AG04449 (cell line): ENCODE data around the gene SUMF2.
"Not testable (repeated sequence)": the region's sequence is repeated elsewhere in the genome, so short reads cannot be mapped to it uniquely, and the experiment has no call there.

Source experiments
- CTCF ChIA-PET: fragments of 350-600 bp; formaldehyde crosslinking; extraction: SDS; loops from one replicate; lab custom pipeline; 2021; ENCODE audit warnings: antibody characterized with exemption; lab: Yijun Ruan, JAX
- POLR2A ChIA-PET: fragments of 400-600, 350-600 bp; formaldehyde crosslinking; extraction: SDS; loops from one replicate; lab custom pipeline; 2020; ENCODE audit warnings: antibody characterized with exemption, inconsistent platforms; lab: Yijun Ruan, JAX
- DNase-seq: peaks from one replicate; pipeline ENCODE4 v3.0.0-alpha.2; 2010; ENCODE audit warnings: low read depth, low spot score
- H3K4me3 ChIP-seq: 2 replicates; pipeline ENCODE4 v1.5.1; 2011; ENCODE audit warnings: low read depth, mild to moderate bottlenecking, control low read depth, low read length
- CTCF ChIP-seq: IDR thresholded peaks from one replicate; pipeline ENCODE4 v1.5.1; 2011; ENCODE audit warnings: mild to moderate bottlenecking, moderate library complexity, low read length, control low read depth, inconsistent platforms; ENCODE audit not compliant: insufficient read depth; ENCODE audit errors: missing control alignments

The SUMF2 gene

GRCh38 chr7:56063882-56064625 lies at the start of gene SUMF2:
Gene SUMF2, plus strand, starts transcription at chr7:56064286. Its CDS starts 26 bp downstream, at chr7:56064312.
- ChIA-PET POLR2A (interaction anchor here (1.9 to 2.9 kb wide), 2 partner anchors 10 to 13 kb away, joined by 8 to 18 read pairs; partner anchors contain the start of genes CCT6A and PSPH), CTCF (interaction anchor here (0.6 to 2.7 kb wide), 10 partner anchors 9 to 100 kb away, joined by 3 to 31 read pairs (median 4); partner anchors contain the start of gene NIPSNAP2)
- DNase-seq: no peak
- peak within 1 kb of the TSS; percentile 96 for H3K4me3 ChIP-seq
- TF ChIP-seq CTCF: peak; percentile 19

- POLR2A ChIA-PET, DNase-seq, H3K4me3 ChIP-seq: not testable (repeated sequence)
- CTCF ChIA-PET: interaction anchor here (0.7 kb wide), 1 partner anchor 76 kb away, joined by 3 read pairs; no protein-coding TSS in a partner anchor
These were observed 47.1 kb upstream of the SUMF2 start for GRCh38 chr7:56017015-56017414.

- CTCF ChIA-PET: interaction anchor here (1.5 kb wide), 1 partner anchor 12 kb away, joined by 4 read pairs; no protein-coding TSS in a partner anchor
- POLR2A ChIA-PET: interaction anchor here (0.6 to 1.8 kb wide), 3 partner anchors 9 to 32 kb away, joined by 3 to 6 read pairs (median 6); partner anchors contain the start of genes CCT6A and PSPH
- no peak for DNase-seq
- no peak for TF ChIP-seq CTCF
- no peak overlapping the region for H3K4me3 ChIP-seq
These were observed 44.6 kb upstream of the SUMF2 start for GRCh38 chr7:56019501-56019900.

- no peak for DNase-seq
- POLR2A ChIA-PET: no interaction called here
- no peak for TF ChIP-seq CTCF
- CTCF ChIA-PET: no interaction called here
- no peak overlapping the region for H3K4me3 ChIP-seq
These were observed 40.6 kb upstream of the SUMF2 start for GRCh38 chr7:56023500-56023899.

- no peak for TF ChIP-seq CTCF
- POLR2A ChIA-PET: no interaction called here
- DNase-seq: no peak
- H3K4me3 ChIP-seq: no peak overlapping the region
- CTCF ChIA-PET: interaction anchor here (1.0 kb wide), 1 partner anchor 11 kb away, joined by 3 read pairs; no protein-coding TSS in a partner anchor
These were observed 37.5 kb upstream of the SUMF2 start for GRCh38 chr7:56026538-56026937.

- DNase-seq: no peak
- TF ChIP-seq CTCF: no peak
- POLR2A ChIA-PET: interaction anchor here (0.6 to 1.6 kb wide), 2 partner anchors 10 to 22 kb away, joined by 3 read pairs; partner anchors contain the start of genes CCT6A and PSPH
- H3K4me3 ChIP-seq: no peak overlapping the region
- CTCF ChIA-PET: no interaction called here
These were observed 35.0 kb upstream of the SUMF2 start for GRCh38 chr7:56028942-56029630.
